HAP-1 (cell line): Measurements from ENCODE around the gene NR1H4.
"Not testable (repeated sequence)": the region's sequence is repeated elsewhere in the genome, so short reads cannot be mapped to it uniquely, and the experiment has no call there.

ENCODE experiments used
- DNase-seq, 2 experiments: peaks; one replicate each; pipeline ENCODE4 v3.0.0-alpha.2; 2016 to 2020; ENCODE audit warnings: low spot score in 2 of 2
- H3K27me3 ChIP-seq: fragments of 250-450 bp; sonication (Bioruptor Pico); 2 replicates; pipeline ENCODE4 v1.5.1; 2020; ENCODE audit warnings: low read depth, mild to moderate bottlenecking, moderate library complexity
- H3K36me3 ChIP-seq: fragments of 250-450 bp; sonication (Bioruptor Pico); replicated peaks from 2 replicates; pipeline ENCODE4 v1.5.1; 2020; ENCODE audit warnings: mild to moderate bottlenecking
- H3K4me1 ChIP-seq: fragments of 250-450 bp; sonication (Bioruptor Pico); 2 replicates; pipeline ENCODE4 v1.5.1; 2020; ENCODE audit warnings: mild to moderate bottlenecking
- H3K4me3 ChIP-seq: fragments of 250-450 bp; sonication (Bioruptor Pico); 2 replicates; pipeline ENCODE4 v1.5.1; 2020; ENCODE audit warnings: mild to moderate bottlenecking, moderate library complexity
- H3K9me3 ChIP-seq: fragments of 250-450 bp; sonication (Bioruptor Pico); 2 replicates; pipeline ENCODE4 v1.5.1; 2020; ENCODE audit warnings: mild to moderate bottlenecking, moderate library complexity
- in situ Hi-C: fragments of 300-500 bp; cut with MboI; formaldehyde crosslinking; loops from 3 replicates; pipeline ENCODE4 v1.14.3; 2020; ENCODE audit warnings: low sequenced_read_pairs, inconsistent platforms, mixed read lengths

The NR1H4 gene

GRCh38 chr12:100573292-100574186 lies 99.9 kb downstream of the NR1H4 start, which contains the start of gene GAS2L3:
GAS2L3 (plus strand) TSS chr12:100573684; CDS start chr12:100594905, 21,221 bp downstream.
- in situ Hi-C loops = no loop called here
- H3K9me3 ChIP-seq = no peaks in the 10 kb centered on the region
- H3K4me3 ChIP-seq = peak within 1 kb of the TSS; percentile 76
- no peaks in the 10 kb centered on the region for H3K27me3 ChIP-seq
- H3K4me1 ChIP-seq = peaks cover 12% of the 10 kb centered on the region
- DNase-seq = peak; percentile 84 to 95
- no peaks in the 10 kb centered on the region for H3K36me3 ChIP-seq

- H3K36me3 ChIP-seq = no peaks in the 10 kb centered on the region; the same call in 1 of the 2 replicates
- in situ Hi-C loops = no loop called here
- H3K4me1 ChIP-seq = peaks cover 12% of the 10 kb centered on the region
- peak overlapping the region; percentile 76 for H3K4me3 ChIP-seq
- H3K9me3 ChIP-seq = no peaks in the 10 kb centered on the region
- peak; percentile 25 to 57 for DNase-seq
- no peaks in the 10 kb centered on the region for H3K27me3 ChIP-seq
Observed at GRCh38 chr12:100574187-100575074, 100.8 kb downstream of the NR1H4 start.

- DNase-seq = no peak
- in situ Hi-C loops = no loop called here
- H3K4me1 ChIP-seq = peaks cover 12% of the 10 kb centered on the region
- no peaks in the 10 kb centered on the region for H3K9me3 ChIP-seq
- H3K4me3 ChIP-seq = no peak overlapping the region
- no peaks in the 10 kb centered on the region for H3K27me3 ChIP-seq
- H3K36me3 ChIP-seq = no peaks in the 10 kb centered on the region; the same call in 1 of the 2 replicates
Observed at GRCh38 chr12:100576331-100577036, 102.8 kb downstream of the NR1H4 start.

- H3K9me3 ChIP-seq = peaks cover 7% of the 10 kb centered on the region
- in situ Hi-C loops = no loop called here
- H3K4me1 ChIP-seq = peaks cover 7% of the 10 kb centered on the region
Observed at GRCh38 chr12:100578923-100579322, 105.3 kb downstream of the NR1H4 start.

GRCh38 chr12:100579844-100580243 lies 106.2 kb downstream of the NR1H4 start:
- DNase-seq = no peak
- in situ Hi-C loops = no loop called here
- peaks cover 7% of the 10 kb centered on the region for H3K9me3 ChIP-seq
- no peaks in the 10 kb centered on the region; the same call in 1 of the 2 replicates for H3K36me3 ChIP-seq
- peaks cover 4% of the 10 kb centered on the region; the same call in 1 of the 2 replicates for H3K4me1 ChIP-seq
- H3K27me3 ChIP-seq = no peaks in the 10 kb centered on the region
- no peak overlapping the region for H3K4me3 ChIP-seq

More at GRCh38 chr12:100578923-100579322, 105.3 kb downstream of the NR1H4 start:
- H3K4me3 ChIP-seq = no peak overlapping the region
- no peak for DNase-seq
- H3K27me3 ChIP-seq = no peaks in the 10 kb centered on the region
- no peaks in the 10 kb centered on the region; the same call in 1 of the 2 replicates for H3K36me3 ChIP-seq

GRCh38 chr12:100584256-100584655 lies 110.6 kb downstream of the NR1H4 start:
- in situ Hi-C loops = no loop called here
- DNase-seq = no peak
- H3K4me1 ChIP-seq = no peaks in the 10 kb centered on the region

GRCh38 chr12:100591979-100592378 lies 118.3 kb downstream of the NR1H4 start:
- Histone ChIP-seq H3K9me3 (no peaks in the 10 kb centered on the region; the same call in 1 of the 2 replicates), H3K4me3 (no peak overlapping the region), H3K4me1 (peaks cover 21% of the 10 kb centered on the region), H3K27me3 (no peaks in the 10 kb centered on the region), H3K36me3 (no peaks in the 10 kb centered on the region)
- in situ Hi-C loops = no loop called here
- DNase-seq = peak; percentile 33 to 36

More at GRCh38 chr12:100584256-100584655, 110.6 kb downstream of the NR1H4 start:
- peaks cover 10% of the 10 kb centered on the region for H3K9me3 ChIP-seq
- no peaks in the 10 kb centered on the region for H3K27me3 ChIP-seq
- H3K36me3 ChIP-seq = no peaks in the 10 kb centered on the region; the same call in 1 of the 2 replicates
- no peak overlapping the region for H3K4me3 ChIP-seq

- Histone ChIP-seq H3K4me1 (peaks cover 21% of the 10 kb centered on the region), H3K36me3 (no peaks in the 10 kb centered on the region), H3K4me3 (no peak overlapping the region), H3K9me3 (no peaks in the 10 kb centered on the region), H3K27me3 (no peaks in the 10 kb centered on the region)
- DNase-seq = peak; percentile 16 to 84
- in situ Hi-C loops = no loop called here
Observed at GRCh38 chr12:100593490-100593889, 119.8 kb downstream of the NR1H4 start.

- Histone ChIP-seq H3K9me3 (no peaks in the 10 kb centered on the region), H3K4me3 (no peak overlapping the region), H3K4me1 (no peaks in the 10 kb centered on the region), H3K27me3 (no peaks in the 10 kb centered on the region), H3K36me3 (no peaks in the 10 kb centered on the region; the same call in 1 of the 2 replicates)
- no peak for DNase-seq
- in situ Hi-C loops = no loop called here
Observed at GRCh38 chr12:100601626-100602025, 128.0 kb downstream of the NR1H4 start.

GRCh38 chr12:100602997-100603396 lies 129.3 kb downstream of the NR1H4 start:
- H3K4me3 ChIP-seq, in situ Hi-C loops, DNase-seq: not testable (repeated sequence)

GRCh38 chr12:100608776-100609175 lies 135.1 kb downstream of the NR1H4 start:
- in situ Hi-C loops = no loop called here
- DNase-seq = no peak
- Histone ChIP-seq H3K27me3 (no peaks in the 10 kb centered on the region), H3K4me3 (no peak overlapping the region), H3K36me3 (peaks cover 10% of the 10 kb centered on the region), H3K9me3 (no peaks in the 10 kb centered on the region), H3K4me1 (no peaks in the 10 kb centered on the region)

More at GRCh38 chr12:100602997-100603396, 129.3 kb downstream of the NR1H4 start:
- not testable (repeated sequence) for H3K4me1 ChIP-seq, H3K27me3 ChIP-seq, H3K36me3 ChIP-seq, H3K9me3 ChIP-seq

- in situ Hi-C loops = no loop called here
- Histone ChIP-seq H3K9me3 (no peaks in the 10 kb centered on the region), H3K4me1 (no peaks in the 10 kb centered on the region), H3K4me3 (no peak overlapping the region), H3K27me3 (no peaks in the 10 kb centered on the region), H3K36me3 (peaks cover 12% of the 10 kb centered on the region)
- no peak for DNase-seq
Observed at GRCh38 chr12:100610666-100611430, 137.2 kb downstream of the NR1H4 start.
